ENCODE results near the gene OBSCN. TPM values are rescaled to one million over a fixed set of nuclear protein-coding genes. Genes with fewer than 3 reads are reported as not detected.

The OBSCN gene
- total and polyA plus RNA-seq, 2 donors (not counting 1 experiment from before 2014, with no cell fraction given) = 10.0 to 63.9 TPM

GRCh38 chr1:228405200-228405978, 197.5 kb downstream of the OBSCN start:
- Histone ChIP-seq H3K9me3 (ENCODE audit: control extremely low read depth in 1 of 3, control insufficient read depth in 2 of 3, insufficient read depth in 1 of 3, low read length in 2 of 3) (no peaks in the 10 kb centered on the region), H2AFZ (ENCODE audit: insufficient read depth, low read depth, low read length, poor library complexity, severe bottlenecking) (no peak overlapping the region), H3K4me1 (ENCODE audit: control insufficient read depth in 2 of 2, insufficient read depth in 2 of 2, low read length in 2 of 2) (peaks cover 27 to 39% of the 10 kb centered on the region in 2 donors), H3K4me2 (replicated peaks; ENCODE audit: low read depth, low read length, poor library complexity, severe bottlenecking) (peak overlapping the region; percentile 98), H3K27ac (ENCODE audit: low read length in 2 of 2) (peak overlapping the region in 1 of 2 donors; percentile 83), H3K27me3 (replicated peaks in 1 of 4; ENCODE audit: control extremely low read depth in 1 of 4, control insufficient read depth in 3 of 4, insufficient read depth in 4 of 4, low read length in 3 of 4) (no peaks in the 10 kb centered on the region), H3K79me2 (ENCODE audit: control insufficient read depth, insufficient read depth, low read length) (peaks cover 65% of the 10 kb centered on the region), H3K36me3 (replicated peaks in 1 of 2; ENCODE audit: control extremely low read depth in 1 of 2, control insufficient read depth in 1 of 2, extremely low read depth in 1 of 2, insufficient read depth in 2 of 2, low read length in 1 of 2) (peaks cover 0 to 18% of the 10 kb centered on the region in 2 experiments), H4K20me1 (ENCODE audit: control insufficient read depth, insufficient read depth, low read length, poor library complexity, severe bottlenecking) (peaks cover 73% of the 10 kb centered on the region), H3K9ac (ENCODE audit: low read length) (peak overlapping the region; percentile 87), H3K4me3 (ENCODE audit: control extremely low read depth in 1 of 5, extremely low read depth in 1 of 5, insufficient read depth in 1 of 5, low read depth in 2 of 5, low read length in 4 of 5) (peak overlapping the region; percentile 38 to 89 (median 81))
- Mint-ChIP-seq H3K27me3 (no peaks in the 10 kb centered on the region), H3K9me3 (ENCODE audit: insufficient read depth) (no peaks in the 10 kb centered on the region), H3K4me3 (peak overlapping the region; percentile 92), H3K4me1 (peaks cover 48% of the 10 kb centered on the region), H3K27ac (peak overlapping the region; percentile 86)
- CTCF ChIA-PET = interaction anchor here (0.6 to 1.2 kb wide), 5 partner anchors 17 to 415 kb away, joined by 3 to 4 read pairs (median 3); no protein-coding TSS in a partner anchor
- ATAC-seq (ENCODE audit: low read depth) = no peak
- WGBS (ENCODE audit: insufficient coverage) = 47% methylated on average over 11 of the region's 11 CpGs
- POLR2A ChIA-PET = interaction anchor here (0.7 to 3.5 kb wide), 4 partner anchors 52 to 296 kb away, joined by 3 to 12 read pairs (median 6); partner anchors contain the start of genes IBA57 and RNF187
- no peak for DNase-seq
- intact Hi-C loops (cut with micrococcal nuclease) = loop anchor here (5.0 kb wide), 3 partner anchors 97 to 1222 kb away; partner anchors contain the start of genes TAF5L and URB2
- TF ChIP-seq, protein P1, sequence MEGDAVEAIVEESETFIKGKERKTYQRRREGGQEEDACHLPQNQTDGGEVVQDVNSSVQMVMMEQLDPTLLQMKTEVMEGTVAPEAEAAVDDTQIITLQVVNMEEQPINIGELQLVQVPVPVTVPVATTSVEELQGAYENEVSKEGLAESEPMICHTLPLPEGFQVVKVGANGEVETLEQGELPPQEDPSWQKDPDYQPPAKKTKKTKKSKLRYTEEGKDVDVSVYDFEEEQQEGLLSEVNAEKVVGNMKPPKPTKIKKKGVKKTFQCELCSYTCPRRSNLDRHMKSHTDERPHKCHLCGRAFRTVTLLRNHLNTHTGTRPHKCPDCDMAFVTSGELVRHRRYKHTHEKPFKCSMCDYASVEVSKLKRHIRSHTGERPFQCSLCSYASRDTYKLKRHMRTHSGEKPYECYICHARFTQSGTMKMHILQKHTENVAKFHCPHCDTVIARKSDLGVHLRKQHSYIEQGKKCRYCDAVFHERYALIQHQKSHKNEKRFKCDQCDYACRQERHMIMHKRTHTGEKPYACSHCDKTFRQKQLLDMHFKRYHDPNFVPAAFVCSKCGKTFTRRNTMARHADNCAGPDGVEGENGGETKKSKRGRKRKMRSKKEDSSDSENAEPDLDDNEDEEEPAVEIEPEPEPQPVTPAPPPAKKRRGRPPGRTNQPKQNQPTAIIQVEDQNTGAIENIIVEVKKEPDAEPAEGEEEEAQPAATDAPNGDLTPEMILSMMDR (IDR thresholded peaks at IDR 0.05) = no peak
- no peak for TF ChIP-seq EZH2 (IDR thresholded peaks at IDR 0.05; ENCODE audit: borderline replicate concordance, insufficient read depth, low read depth, low read length, poor library complexity, severe bottlenecking)

DNA sequence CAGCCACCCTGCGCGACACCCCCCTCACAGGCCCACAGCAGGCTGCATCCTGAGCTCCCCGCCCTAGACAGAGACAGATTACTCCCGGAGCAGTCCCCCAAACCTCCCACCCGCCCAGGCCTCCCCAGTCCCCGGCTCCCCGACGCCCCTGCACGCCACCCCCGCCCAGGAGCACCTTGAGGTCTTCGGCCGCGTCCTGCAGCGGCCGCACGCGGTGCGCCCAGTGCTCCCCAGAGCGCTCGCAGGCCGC, 198.1 kb downstream of the OBSCN start:
- Histone ChIP-seq H3K9ac (ENCODE audit: low read length) (peak overlapping the region; percentile 87), H3K79me2 (ENCODE audit: control insufficient read depth, insufficient read depth, low read length) (peaks cover 61% of the 10 kb centered on the region), H3K4me2 (replicated peaks; ENCODE audit: low read depth, low read length, poor library complexity, severe bottlenecking) (peak overlapping the region; percentile 98), H3K4me3 (ENCODE audit: control extremely low read depth in 1 of 5, extremely low read depth in 1 of 5, insufficient read depth in 1 of 5, low read depth in 2 of 5, low read length in 4 of 5) (peak overlapping the region; percentile 38 to 89 (median 81)), H2AFZ (ENCODE audit: insufficient read depth, low read depth, low read length, poor library complexity, severe bottlenecking) (peak overlapping the region; percentile 97), H3K27ac (ENCODE audit: low read length in 2 of 2) (peak overlapping the region in 1 of 2 donors; percentile 83), H4K20me1 (ENCODE audit: control insufficient read depth, insufficient read depth, low read length, poor library complexity, severe bottlenecking) (peaks cover 68% of the 10 kb centered on the region), H3K9me3 (ENCODE audit: control extremely low read depth in 1 of 3, control insufficient read depth in 2 of 3, insufficient read depth in 1 of 3, low read length in 2 of 3) (no peaks in the 10 kb centered on the region), H3K4me1 (ENCODE audit: control insufficient read depth in 2 of 2, insufficient read depth in 2 of 2, low read length in 2 of 2) (peaks cover 27 to 39% of the 10 kb centered on the region in 2 donors), H3K27me3 (replicated peaks in 1 of 4; ENCODE audit: control extremely low read depth in 1 of 4, control insufficient read depth in 3 of 4, insufficient read depth in 4 of 4, low read length in 3 of 4) (no peaks in the 10 kb centered on the region), H3K36me3 (replicated peaks in 1 of 2; ENCODE audit: control extremely low read depth in 1 of 2, control insufficient read depth in 1 of 2, extremely low read depth in 1 of 2, insufficient read depth in 2 of 2, low read length in 1 of 2) (peaks cover 0 to 13% of the 10 kb centered on the region in 2 experiments)
- intact Hi-C loops (cut with micrococcal nuclease) = loop anchor here (1.0 to 5.0 kb wide), 8 partner anchors 51 to 1221 kb away; partner anchors contain the start of genes IBA57, RNF187, TAF5L and URB2
- POLR2A ChIA-PET = interaction anchor here (0.7 to 3.5 kb wide), 4 partner anchors 51 to 296 kb away, joined by 3 to 12 read pairs (median 6); partner anchors contain the start of genes IBA57 and RNF187
- no peaks in the 10 kb centered on the region for H3K9me3 Mint-ChIP-seq (ENCODE audit: insufficient read depth)
- ATAC-seq (ENCODE audit: low read depth) = no peak
- 2% methylated on average over 21 of the region's 21 CpGs for WGBS (ENCODE audit: insufficient coverage)
- H3K27me3 Mint-ChIP-seq = no peaks in the 10 kb centered on the region
- CTCF ChIA-PET = interaction anchor here (0.8 to 1.2 kb wide), 5 partner anchors 17 to 407 kb away, joined by 3 to 4 read pairs (median 3); no protein-coding TSS in a partner anchor
- peak overlapping the region; percentile 81 for H3K27ac Mint-ChIP-seq
- H3K4me3 Mint-ChIP-seq = peak overlapping the region; percentile 92
- DNase-seq = no peak
- TF ChIP-seq EZH2 (IDR thresholded peaks at IDR 0.05; ENCODE audit: borderline replicate concordance, insufficient read depth, low read depth, low read length, poor library complexity, severe bottlenecking) = no peak
- TF ChIP-seq, protein P1 (IDR thresholded peaks at IDR 0.05) = no peak
- H3K4me1 Mint-ChIP-seq = peaks cover 47% of the 10 kb centered on the region
